Activated naive CD8-positive, alpha-beta T cell treated with anti-CD3 and anti-CD28 coated beads for 36 hours (primary cell): Measurements from ENCODE around the gene TBC1D4. TPM values are rescaled to one million over a fixed set of nuclear protein-coding genes. Genes with fewer than 3 reads are reported as not detected.

Experiments
- DNase-seq: peaks from one replicate; pipeline ENCODE4 v3.0.0; 2021
- H3K27ac Mint-ChIP-seq: one replicate; pipeline ENCODE4 v1.8.0; 2022; ENCODE audit warnings: mild to moderate bottlenecking, moderate library complexity, mixed read lengths
- H3K27me3 Mint-ChIP-seq: one replicate; pipeline ENCODE4 v1.8.0; 2022; ENCODE audit warnings: mild to moderate bottlenecking, mixed read lengths
- H3K36me3 Mint-ChIP-seq: one replicate; pipeline ENCODE4 v1.8.0; 2021; ENCODE audit warnings: mild to moderate bottlenecking, mixed read lengths
- H3K4me1 Mint-ChIP-seq: one replicate; pipeline ENCODE4 v1.8.0; 2021; ENCODE audit warnings: mixed read lengths
- H3K4me3 Mint-ChIP-seq: one replicate; pipeline ENCODE4 v1.8.0; 2022; ENCODE audit warnings: mild to moderate bottlenecking, moderate library complexity, mixed read lengths
- H3K9me3 Mint-ChIP-seq: one replicate; pipeline ENCODE4 v1.8.0; 2022; ENCODE audit warnings: mixed read lengths
- total RNA-seq, 2 experiments: library from RNA; stranded (reverse); gene quantifications; one replicate each; pipeline ENCODE4 v1.2.3, GENCODE V29; 2021

The TBC1D4 gene
- total RNA-seq, 2 experiments from 2014 or later = 41.7 to 46.1 TPM

DNA sequence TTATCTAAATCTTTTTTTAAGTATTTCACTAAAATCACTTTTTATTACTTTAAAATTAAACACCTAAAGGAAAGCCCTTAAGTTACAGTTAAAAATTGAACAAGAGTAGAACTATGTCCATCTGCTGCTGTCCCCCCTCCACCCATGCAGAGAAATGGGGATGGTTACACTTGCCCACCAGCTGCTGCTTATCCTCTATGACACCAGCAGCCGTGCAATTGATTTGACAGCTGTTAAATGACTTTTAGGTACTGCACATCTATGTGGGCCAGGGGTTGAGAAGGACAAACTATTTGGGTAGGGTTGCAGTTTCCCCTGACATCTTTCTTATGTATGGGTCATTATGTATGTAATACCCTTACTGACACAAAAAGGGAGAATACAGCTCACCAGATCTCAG lies 77.2 kb downstream of the TBC1D4 start:
- Mint-ChIP-seq H3K4me1 (no peaks in the 10 kb centered on the region), H3K9me3 (no peaks in the 10 kb centered on the region)
- DNase-seq = no peak

DNA sequence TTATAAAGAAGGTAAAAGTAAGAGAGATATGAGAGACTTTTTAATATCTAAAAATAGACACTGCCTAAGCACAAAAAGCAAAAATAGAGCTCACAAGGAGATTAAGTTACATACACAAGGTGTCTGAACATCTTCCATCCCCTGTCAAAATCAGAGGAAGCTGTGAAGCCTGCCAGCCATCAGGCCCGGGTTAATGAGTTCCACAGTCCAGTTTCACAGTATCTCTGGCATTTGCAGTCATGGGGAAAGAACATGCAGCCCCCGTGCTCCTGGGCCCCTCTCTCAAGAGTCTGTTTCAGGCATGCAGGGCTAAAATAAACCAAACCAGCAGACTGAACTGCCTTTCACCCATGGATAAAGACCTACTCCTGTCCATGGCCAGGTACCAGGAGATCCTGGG lies 79.2 kb downstream of the TBC1D4 start:
- Mint-ChIP-seq H3K27me3 (peaks cover 8% of the 10 kb centered on the region), H3K4me3 (no peak overlapping the region), H3K27ac (no peak overlapping the region), H3K9me3 (no peaks in the 10 kb centered on the region), H3K36me3 (no peaks in the 10 kb centered on the region), H3K4me1 (no peaks in the 10 kb centered on the region)
- no peak for DNase-seq

More for the DNA sequence above, 77.2 kb downstream of the TBC1D4 start:
- Mint-ChIP-seq H3K36me3 (no peaks in the 10 kb centered on the region), H3K4me3 (no peak overlapping the region), H3K27me3 (peaks cover 8% of the 10 kb centered on the region), H3K27ac (no peak overlapping the region)

DNA sequence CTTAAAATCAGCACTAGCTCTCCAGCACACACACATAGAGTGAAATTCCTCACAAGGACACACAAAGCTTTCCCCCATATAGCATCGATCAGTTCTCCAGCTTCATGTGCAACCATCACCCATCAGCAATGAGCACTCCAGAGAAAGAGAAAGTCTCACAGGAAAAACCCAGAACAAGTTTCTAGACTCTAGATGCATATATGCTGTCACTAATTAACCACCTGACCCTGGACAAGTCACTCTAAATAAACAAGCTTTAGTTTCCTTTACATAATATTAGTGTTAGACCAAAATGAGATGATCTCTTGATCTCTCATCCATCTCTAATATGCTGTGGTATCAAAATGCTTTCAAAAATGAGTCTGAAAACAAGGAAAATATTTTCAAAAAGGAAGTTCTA lies 81.2 kb downstream of the TBC1D4 start:
- no peak for DNase-seq
- H3K4me3 Mint-ChIP-seq = no peak overlapping the region
- no peaks in the 10 kb centered on the region for H3K36me3 Mint-ChIP-seq
- H3K9me3 Mint-ChIP-seq = peaks cover 2% of the 10 kb centered on the region
- no peaks in the 10 kb centered on the region for H3K4me1 Mint-ChIP-seq
- H3K27ac Mint-ChIP-seq = no peak overlapping the region
- peaks cover 8% of the 10 kb centered on the region for H3K27me3 Mint-ChIP-seq

DNA sequence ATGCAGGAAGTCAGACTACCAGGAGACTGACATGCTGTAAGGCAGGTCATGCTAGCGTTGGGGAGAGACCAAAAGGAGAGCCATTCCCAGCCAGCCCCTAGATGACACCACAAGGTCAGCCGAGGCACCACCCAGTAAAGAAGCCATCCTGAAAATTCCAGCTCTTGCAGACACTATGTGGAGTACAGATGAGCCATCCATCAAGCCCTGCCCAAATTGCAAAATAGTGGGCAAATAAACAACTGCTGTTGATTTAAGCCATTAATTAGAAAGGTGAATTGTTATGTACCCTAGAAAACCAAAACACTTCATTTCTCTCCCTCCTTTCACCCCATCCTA lies 82.1 kb downstream of the TBC1D4 start:
- H3K27ac Mint-ChIP-seq = no peak overlapping the region
- H3K9me3 Mint-ChIP-seq = peaks cover 2% of the 10 kb centered on the region
- no peaks in the 10 kb centered on the region for H3K36me3 Mint-ChIP-seq
- DNase-seq = no peak
- peaks cover 8% of the 10 kb centered on the region for H3K27me3 Mint-ChIP-seq
- H3K4me1 Mint-ChIP-seq = no peaks in the 10 kb centered on the region
- H3K4me3 Mint-ChIP-seq = no peak overlapping the region

DNA sequence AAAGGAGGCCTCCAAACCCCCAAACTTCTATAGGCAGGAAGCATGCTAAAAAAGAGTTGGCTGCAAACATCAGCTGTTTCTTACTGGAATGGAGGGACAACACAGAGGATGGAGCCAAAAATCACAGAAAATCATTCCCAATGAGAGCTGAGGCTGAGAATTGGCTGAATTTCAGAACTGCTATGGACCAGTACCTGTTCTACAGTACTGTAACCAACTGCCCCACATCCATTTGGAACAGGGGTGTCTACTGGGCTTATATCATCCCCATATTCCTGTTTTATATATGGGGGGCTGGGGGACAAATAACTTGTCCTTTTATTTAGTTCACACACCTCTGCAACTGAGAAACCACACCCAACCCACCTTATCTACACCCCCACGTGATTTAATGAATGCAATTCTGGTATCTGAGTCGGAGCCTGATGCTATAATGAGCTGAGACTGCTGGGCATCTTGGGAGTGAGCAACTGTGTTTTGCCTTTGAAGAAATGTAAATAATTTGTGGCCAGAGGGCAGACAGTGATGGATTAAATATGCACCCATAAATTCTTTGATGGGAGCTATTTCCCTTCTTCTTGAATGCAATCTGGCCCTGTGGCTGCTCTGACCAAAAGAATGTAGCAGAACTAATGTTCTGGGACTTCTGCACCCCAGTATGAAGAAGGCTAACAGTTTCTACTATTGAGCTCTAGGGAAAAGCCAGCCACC lies 82.6 kb downstream of the TBC1D4 start:
- DNase-seq = no peak
- Mint-ChIP-seq H3K27ac (no peak overlapping the region), H3K9me3 (peaks cover 2% of the 10 kb centered on the region), H3K4me1 (no peaks in the 10 kb centered on the region), H3K36me3 (no peaks in the 10 kb centered on the region), H3K27me3 (peaks cover 8% of the 10 kb centered on the region), H3K4me3 (no peak overlapping the region)

DNA sequence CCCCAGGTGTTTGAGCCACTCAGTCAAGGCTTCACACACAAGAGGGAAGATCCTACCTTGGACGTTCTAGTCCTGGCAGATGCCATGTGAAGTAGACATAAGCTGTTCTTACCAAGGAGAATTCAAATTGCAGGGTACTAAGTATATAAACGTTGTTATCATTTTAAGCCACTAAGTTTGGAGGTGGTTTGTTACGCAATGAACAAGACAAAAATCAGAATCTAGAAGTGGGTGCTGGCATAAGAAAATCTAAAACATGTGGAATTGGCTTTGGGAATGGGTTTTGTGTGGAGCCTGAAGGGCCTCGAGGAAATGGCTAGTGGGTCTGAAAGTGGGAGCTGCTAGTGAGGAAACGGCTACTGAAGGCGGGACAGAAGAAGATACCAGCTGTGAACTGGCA lies 83.9 kb downstream of the TBC1D4 start:
- Mint-ChIP-seq H3K36me3 (no peaks in the 10 kb centered on the region), H3K4me1 (no peaks in the 10 kb centered on the region), H3K27ac (no peak overlapping the region)

DNA sequence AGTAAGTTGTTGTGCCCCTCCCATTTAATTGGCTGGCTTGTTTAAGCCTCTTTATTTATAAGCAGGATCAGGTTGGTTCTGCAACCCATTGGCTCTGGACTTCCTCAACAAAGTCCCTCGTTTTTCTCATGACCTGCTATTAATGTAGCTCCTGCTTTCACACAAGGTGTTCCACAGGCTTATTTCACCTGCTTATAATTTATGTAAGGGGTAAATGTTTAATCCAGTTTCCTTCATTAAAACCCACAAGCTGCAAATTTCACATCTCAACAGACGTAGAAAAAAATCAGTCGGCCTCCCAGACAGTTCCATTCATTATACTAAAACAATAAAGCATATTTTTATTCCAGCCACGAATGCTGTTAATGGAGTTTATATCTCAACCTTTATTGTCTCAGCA lies 86.1 kb downstream of the TBC1D4 start:
- H3K9me3 Mint-ChIP-seq = peaks cover 2% of the 10 kb centered on the region
- H3K27me3 Mint-ChIP-seq = peaks cover 5% of the 10 kb centered on the region
- DNase-seq = no peak
- H3K36me3 Mint-ChIP-seq = no peaks in the 10 kb centered on the region
- no peak overlapping the region for H3K4me3 Mint-ChIP-seq
- H3K27ac Mint-ChIP-seq = no peak overlapping the region
- H3K4me1 Mint-ChIP-seq = no peaks in the 10 kb centered on the region

More for the DNA sequence above, 83.9 kb downstream of the TBC1D4 start:
- no peak for DNase-seq
- H3K9me3 Mint-ChIP-seq = peaks cover 2% of the 10 kb centered on the region
- no peak overlapping the region for H3K4me3 Mint-ChIP-seq
- H3K27me3 Mint-ChIP-seq = peaks cover 8% of the 10 kb centered on the region

DNA sequence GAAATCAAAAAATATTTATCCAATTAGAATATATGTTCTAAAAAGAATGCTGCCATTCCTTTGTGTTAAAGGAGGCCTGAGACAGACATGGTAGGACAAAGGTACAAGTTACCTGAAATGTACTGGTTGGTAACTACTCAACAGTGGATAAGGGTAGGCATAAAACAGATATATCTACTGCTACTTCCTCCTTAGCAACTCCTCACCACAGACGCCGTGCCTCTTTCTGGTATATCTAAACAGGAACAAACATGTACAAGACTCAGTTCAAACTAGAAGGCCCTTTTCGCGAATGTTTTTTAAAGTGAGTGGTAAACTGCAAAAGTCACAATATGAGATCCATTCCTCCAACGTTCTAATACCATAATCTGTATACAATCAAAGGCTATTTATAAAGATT lies 86.9 kb downstream of the TBC1D4 start:
- peaks cover 2% of the 10 kb centered on the region for H3K9me3 Mint-ChIP-seq
- H3K4me3 Mint-ChIP-seq = no peak overlapping the region
- no peak overlapping the region for H3K27ac Mint-ChIP-seq

DNA sequence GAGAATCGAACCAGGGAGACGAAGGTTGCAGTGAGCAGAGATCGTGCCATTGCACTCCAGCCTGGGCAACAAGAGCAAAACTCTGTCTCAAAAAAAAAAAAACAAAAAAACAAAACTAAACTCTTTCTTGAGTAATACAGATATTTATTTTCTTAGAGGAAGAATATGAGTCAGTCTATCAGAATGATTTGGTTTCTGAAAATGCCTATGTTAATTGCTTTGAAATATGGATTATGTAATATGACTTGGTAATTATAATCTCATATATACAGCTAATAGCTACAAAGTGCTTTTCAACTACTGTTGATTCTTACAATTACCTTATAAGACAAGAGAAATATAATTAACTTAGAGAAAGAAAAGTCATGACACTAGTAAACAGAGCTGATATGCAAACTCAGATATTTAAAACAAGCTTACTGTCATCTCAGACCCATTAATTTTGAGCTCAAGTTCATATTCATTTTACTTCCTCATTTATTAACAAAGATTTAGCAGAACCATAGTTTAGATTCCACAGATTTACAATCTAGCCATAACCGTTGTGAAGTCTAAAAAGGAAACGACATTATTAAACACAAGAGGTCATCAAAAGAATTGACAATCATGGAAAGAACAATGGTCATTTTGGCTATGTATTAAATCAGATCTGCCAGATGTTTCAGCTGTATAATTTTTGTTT lies 88.0 kb downstream of the TBC1D4 start:
- Mint-ChIP-seq H3K27ac (no peak overlapping the region), H3K27me3 (no peaks in the 10 kb centered on the region), H3K36me3 (no peaks in the 10 kb centered on the region), H3K4me3 (no peak overlapping the region), H3K9me3 (peaks cover 2% of the 10 kb centered on the region), H3K4me1 (no peaks in the 10 kb centered on the region)
- DNase-seq = no peak

More for the DNA sequence above, 86.9 kb downstream of the TBC1D4 start:
- no peak for DNase-seq
- H3K4me1 Mint-ChIP-seq = no peaks in the 10 kb centered on the region
- H3K27me3 Mint-ChIP-seq = peaks cover under 1% of the 10 kb centered on the region
- H3K36me3 Mint-ChIP-seq = no peaks in the 10 kb centered on the region

DNA sequence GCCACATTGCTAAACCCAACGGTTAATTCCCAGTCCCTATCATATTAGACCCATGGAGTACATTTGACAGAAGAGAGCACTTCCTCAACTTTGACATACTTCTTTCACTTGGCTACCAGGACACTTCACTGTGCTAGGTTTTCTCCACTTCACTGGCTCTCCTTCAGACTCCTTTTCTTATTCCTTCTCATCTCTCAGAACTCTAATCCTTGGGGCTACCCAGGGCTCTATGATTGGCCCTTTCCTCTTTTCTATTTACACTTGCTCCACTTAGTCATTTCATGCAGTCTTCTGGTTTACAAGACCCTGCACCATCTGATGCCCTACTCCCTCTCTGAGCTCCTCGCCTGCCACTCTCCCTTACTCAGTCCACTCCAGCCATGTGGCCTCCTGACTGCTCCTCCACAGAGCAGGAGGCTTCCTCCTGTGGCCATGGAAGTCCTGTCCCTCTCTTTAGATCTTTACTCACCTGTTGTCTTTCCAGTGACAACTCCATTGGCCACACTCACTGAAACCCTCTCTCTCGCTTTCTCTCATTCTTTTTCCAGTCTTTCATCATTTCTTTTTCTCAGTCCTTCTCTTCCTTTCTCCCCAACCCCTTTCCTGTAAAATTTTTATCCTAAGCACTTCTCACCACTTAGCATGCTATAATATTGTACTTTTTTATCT lies 90.4 kb downstream of the TBC1D4 start:
- DNase-seq = no peak
- no peaks in the 10 kb centered on the region for H3K4me1 Mint-ChIP-seq
- no peak overlapping the region for H3K4me3 Mint-ChIP-seq
- H3K27me3 Mint-ChIP-seq = no peaks in the 10 kb centered on the region
- no peaks in the 10 kb centered on the region for H3K36me3 Mint-ChIP-seq
- no peak overlapping the region for H3K27ac Mint-ChIP-seq
- H3K9me3 Mint-ChIP-seq = no peaks in the 10 kb centered on the region

DNA sequence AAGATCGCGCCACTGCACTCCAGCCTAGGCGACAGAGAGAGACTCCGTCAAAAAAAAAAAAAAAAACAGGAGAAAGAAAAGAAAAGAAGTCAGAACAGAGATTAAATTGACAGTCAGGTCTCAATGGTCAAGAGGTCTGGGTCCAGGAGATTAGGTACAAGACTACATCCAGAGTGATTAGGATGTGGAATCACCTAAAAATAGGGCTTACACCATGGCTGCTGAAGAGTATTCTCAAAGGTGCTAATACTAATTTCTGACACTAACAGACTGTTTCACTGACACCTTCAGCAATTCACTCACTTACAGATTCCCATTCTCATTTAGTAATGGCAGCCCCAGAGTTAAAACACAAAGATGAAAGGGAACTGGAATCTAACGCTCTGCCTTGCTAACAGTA lies 91.7 kb downstream of the TBC1D4 start:
- no peaks in the 10 kb centered on the region for H3K9me3 Mint-ChIP-seq
- H3K27ac Mint-ChIP-seq = no peak overlapping the region
- no peak overlapping the region for H3K4me3 Mint-ChIP-seq
- H3K36me3 Mint-ChIP-seq = no peaks in the 10 kb centered on the region
- no peak for DNase-seq
- H3K4me1 Mint-ChIP-seq = peaks cover 6% of the 10 kb centered on the region
- no peaks in the 10 kb centered on the region for H3K27me3 Mint-ChIP-seq

DNA sequence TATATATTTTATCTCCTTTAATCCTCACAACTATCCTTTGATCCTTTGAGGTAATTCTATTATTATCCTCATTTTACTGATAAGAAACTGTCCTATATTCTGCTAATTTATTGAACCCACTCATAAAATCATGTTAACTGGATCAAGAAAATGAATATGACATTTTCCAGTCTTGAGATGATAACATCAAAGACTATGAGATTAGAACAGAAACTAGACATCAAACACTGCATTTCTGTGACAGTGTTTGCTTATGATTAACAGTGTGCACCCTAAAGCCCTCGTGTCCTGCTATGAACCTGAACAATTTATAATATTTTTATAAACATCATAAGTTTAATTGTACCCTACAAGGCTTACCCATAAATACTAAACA lies 96.3 kb downstream of the TBC1D4 start:
- H3K36me3 Mint-ChIP-seq = no peaks in the 10 kb centered on the region
- H3K9me3 Mint-ChIP-seq = no peaks in the 10 kb centered on the region

DNA sequence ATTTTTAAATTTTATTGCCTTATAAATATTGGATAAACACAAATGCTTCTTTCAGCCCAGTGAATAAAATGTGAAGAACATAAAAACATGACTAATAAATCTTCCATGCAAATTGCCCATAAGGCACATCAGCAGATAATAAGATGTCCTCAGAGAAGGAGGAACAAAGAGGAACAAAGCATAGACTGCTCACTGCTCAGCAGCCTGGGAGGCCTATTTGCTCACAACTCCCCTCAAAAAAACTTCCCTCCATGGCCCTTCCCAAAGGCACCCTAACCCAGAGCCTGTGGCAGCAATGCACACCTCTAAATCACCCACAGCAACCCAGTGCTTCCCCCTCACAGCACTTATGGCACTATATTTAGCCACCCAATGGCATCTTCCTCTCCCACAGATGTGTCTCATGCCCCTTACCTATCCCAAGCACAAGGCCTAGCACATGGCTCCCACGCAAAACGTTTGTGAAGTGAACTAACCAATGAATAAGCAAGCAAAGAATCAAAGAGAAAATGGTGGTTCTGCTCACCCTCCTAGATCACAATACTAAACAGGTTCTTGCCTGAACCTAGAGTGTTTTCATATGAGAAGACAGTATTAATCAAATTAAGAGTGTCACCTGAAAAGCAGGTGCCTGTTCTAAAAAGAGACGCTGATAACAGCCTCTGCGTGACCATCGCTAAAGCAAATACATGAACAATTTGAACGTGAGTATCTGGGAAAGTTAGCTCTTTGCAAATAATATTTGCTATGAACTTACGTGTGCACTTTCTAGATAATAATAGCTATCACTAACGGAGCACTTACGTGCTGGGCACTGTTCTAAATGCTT lies 96.9 kb downstream of the TBC1D4 start:
- Mint-ChIP-seq H3K4me3 (no peak overlapping the region), H3K27me3 (no peaks in the 10 kb centered on the region), H3K36me3 (no peaks in the 10 kb centered on the region), H3K4me1 (peaks cover 9% of the 10 kb centered on the region), H3K27ac (no peak overlapping the region), H3K9me3 (no peaks in the 10 kb centered on the region)
- no peak for DNase-seq

More for the DNA sequence above, 96.3 kb downstream of the TBC1D4 start:
- Mint-ChIP-seq H3K4me1 (peaks cover 9% of the 10 kb centered on the region), H3K4me3 (no peak overlapping the region), H3K27ac (no peak overlapping the region), H3K27me3 (no peaks in the 10 kb centered on the region)
- DNase-seq = no peak

DNA sequence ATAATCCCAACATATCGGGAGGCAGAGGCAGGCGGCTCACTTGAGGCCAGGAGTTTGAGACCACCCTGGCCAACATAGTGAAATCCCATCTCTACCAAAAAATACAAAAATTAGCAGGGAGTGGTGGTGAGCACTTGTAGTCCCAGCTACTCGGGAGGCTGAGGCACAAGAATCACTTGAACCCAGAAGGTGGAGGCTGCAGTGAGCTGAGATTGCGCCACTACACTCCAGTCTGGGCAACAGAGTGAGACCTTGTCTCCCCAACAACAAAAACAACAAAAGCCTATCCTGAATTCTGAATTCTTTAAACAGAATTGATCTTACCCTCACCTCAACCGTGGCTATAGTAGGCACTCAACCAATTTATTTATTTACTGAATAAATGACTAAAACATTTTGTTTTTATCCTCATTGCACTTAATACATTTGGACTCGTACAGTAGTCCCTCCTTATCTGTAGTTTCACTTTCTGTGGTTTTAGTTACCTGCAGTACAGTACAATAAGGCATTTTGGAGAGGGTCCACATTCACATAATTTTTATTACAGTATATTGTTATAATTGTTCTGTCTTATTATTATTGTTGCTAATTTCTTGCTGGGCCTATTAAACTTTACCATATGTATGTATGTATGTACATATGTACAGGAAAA lies 98.8 kb downstream of the TBC1D4 start:
- peaks cover 12% of the 10 kb centered on the region for H3K4me1 Mint-ChIP-seq
- no peak overlapping the region for H3K4me3 Mint-ChIP-seq
- H3K27ac Mint-ChIP-seq = no peak overlapping the region
- H3K9me3 Mint-ChIP-seq = no peaks in the 10 kb centered on the region
- DNase-seq = no peak
- H3K36me3 Mint-ChIP-seq = no peaks in the 10 kb centered on the region
- H3K27me3 Mint-ChIP-seq = no peaks in the 10 kb centered on the region

DNA sequence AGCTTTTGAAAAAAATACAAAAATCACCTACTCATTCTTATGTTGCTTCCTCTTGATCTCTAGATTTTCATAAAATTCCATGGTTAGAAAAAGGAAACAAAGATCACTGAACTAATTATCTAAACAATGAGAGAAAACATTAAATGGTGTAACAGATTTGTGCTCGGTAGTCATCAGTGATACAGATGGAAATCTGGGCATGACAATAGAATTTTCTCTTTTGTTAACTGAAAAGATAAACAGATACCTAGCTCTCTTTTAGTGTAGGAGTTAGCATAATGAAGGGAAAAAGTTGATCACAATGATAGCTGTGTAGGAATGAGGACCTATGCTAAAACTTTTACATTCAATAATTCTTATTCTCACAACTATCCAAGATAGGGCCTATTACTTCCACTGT lies 103.7 kb downstream of the TBC1D4 start:
- no peak overlapping the region for H3K4me3 Mint-ChIP-seq
- H3K36me3 Mint-ChIP-seq = no peaks in the 10 kb centered on the region
- no peaks in the 10 kb centered on the region for H3K9me3 Mint-ChIP-seq
- DNase-seq = no peak
- H3K27ac Mint-ChIP-seq = no peak overlapping the region
- no peaks in the 10 kb centered on the region for H3K27me3 Mint-ChIP-seq
- H3K4me1 Mint-ChIP-seq = peaks cover 3% of the 10 kb centered on the region
